ENCODE data around the gene DNAH6.

Gene DNAH6

GRCh38 chr2:84686783-84687476 is 170.6 kb downstream of the DNAH6 start:
- FAIRE-seq = no peak
- DNase-seq (ENCODE audit: low spot score) = no peak

GRCh38 chr2:84687498-84688149 is 171.3 kb downstream of the DNAH6 start:
- FAIRE-seq (no peak), DNase-seq (ENCODE audit: low spot score) (no peak)

GRCh38 chr2:84690225-84690624 is 173.9 kb downstream of the DNAH6 start:
- DNase-seq (ENCODE audit: low spot score) (no peak), FAIRE-seq (no peak)

- DNase-seq (ENCODE audit: low spot score) = no peak
- no peak for FAIRE-seq
Observed at GRCh38 chr2:84694088-84694622, 177.9 kb downstream of the DNAH6 start.

GRCh38 chr2:84697895-84698294 is 181.6 kb downstream of the DNAH6 start:
- DNase-seq (ENCODE audit: low spot score) (no peak), FAIRE-seq (no peak)

- DNase-seq (ENCODE audit: low spot score) = no peak
- FAIRE-seq = no peak
Observed at GRCh38 chr2:84700006-84700405, 183.7 kb downstream of the DNAH6 start.

GRCh38 chr2:84701880-84702279 is 185.6 kb downstream of the DNAH6 start:
- no peak for DNase-seq (ENCODE audit: low spot score)
- FAIRE-seq = no peak

- FAIRE-seq (no peak), DNase-seq (ENCODE audit: low spot score) (no peak)
Observed at GRCh38 chr2:84702941-84703340, 186.6 kb downstream of the DNAH6 start.

GRCh38 chr2:84703831-84704230 is 187.5 kb downstream of the DNAH6 start:
- FAIRE-seq = no peak
- no peak for DNase-seq (ENCODE audit: low spot score)

- DNase-seq (ENCODE audit: low spot score) (no peak), FAIRE-seq (no peak)
Observed at GRCh38 chr2:84704505-84705244, 188.4 kb downstream of the DNAH6 start.

- FAIRE-seq (no peak), DNase-seq (ENCODE audit: low spot score) (no peak)
Observed at GRCh38 chr2:84705858-84706257, 189.6 kb downstream of the DNAH6 start.

GRCh38 chr2:84708442-84708841 is 192.1 kb downstream of the DNAH6 start:
- no peak for FAIRE-seq
- DNase-seq (ENCODE audit: low spot score) = no peak

GRCh38 chr2:84711651-84712050 is 195.4 kb downstream of the DNAH6 start:
- no peak for FAIRE-seq
- DNase-seq (ENCODE audit: low spot score) = no peak

- FAIRE-seq (no peak), DNase-seq (ENCODE audit: low spot score) (no peak)
Observed at GRCh38 chr2:84713441-84713840, 197.1 kb downstream of the DNAH6 start.

GRCh38 chr2:84716564-84716963 is 200.3 kb downstream of the DNAH6 start:
- FAIRE-seq (no peak), DNase-seq (ENCODE audit: low spot score) (no peak)

- no peak for DNase-seq (ENCODE audit: low spot score)
- no peak for FAIRE-seq
Observed at GRCh38 chr2:84717302-84717701, 201.0 kb downstream of the DNAH6 start.

GRCh38 chr2:84719434-84719833 is 203.1 kb downstream of the DNAH6 start:
- DNase-seq (ENCODE audit: low spot score) = no peak
- FAIRE-seq = no peak

GRCh38 chr2:84723831-84724230 is 207.5 kb downstream of the DNAH6 start:
- FAIRE-seq (no peak), DNase-seq (ENCODE audit: low spot score) (no peak)

- no peak for DNase-seq (ENCODE audit: low spot score)
- no peak for FAIRE-seq
Observed at GRCh38 chr2:84725717-84726116, 209.4 kb downstream of the DNAH6 start.

- no peak for FAIRE-seq
- DNase-seq (ENCODE audit: low spot score) = no peak
Observed at GRCh38 chr2:84727315-84727714, 211.0 kb downstream of the DNAH6 start.

- FAIRE-seq = no peak
- DNase-seq (ENCODE audit: low spot score) = no peak
Observed at GRCh38 chr2:84729224-84729623, 212.9 kb downstream of the DNAH6 start.

GRCh38 chr2:84731185-84731584 is 214.9 kb downstream of the DNAH6 start:
- no peak for FAIRE-seq
- DNase-seq (ENCODE audit: low spot score) = no peak

Measured in RCC 7860 (cell line).